HepG2 (cell line): ENCODE results near the gene TXNRD2. TPM values are rescaled to one million over a fixed set of nuclear protein-coding genes. Genes with fewer than 3 reads are reported as not detected.

Source experiments
- HOXA7 ChIP-seq: sonication (generic); formaldehyde crosslinking; IDR thresholded peaks from 2 replicates; pipeline ENCODE4 v1.8.1; 2022; ENCODE audit warnings: mild to moderate bottlenecking, missing genetic modification reagents, moderate library complexity
- JUN ChIP-seq: sonication (generic); formaldehyde crosslinking; IDR thresholded peaks from 2 replicates; pipeline ENCODE4 v1.4.0; 2020; ENCODE audit warnings: mild to moderate bottlenecking, missing genetic modification reagents
- MYNN ChIP-seq: sonication (generic); formaldehyde crosslinking; IDR thresholded peaks from 2 replicates; pipeline ENCODE4 v1.4.0; 2020; ENCODE audit warnings: mild to moderate bottlenecking, low read depth, missing genetic modification reagents
- NCOA5 ChIP-seq: sonication (generic); formaldehyde crosslinking; IDR thresholded peaks from 2 replicates; pipeline ENCODE4 v1.4.0; 2020; ENCODE audit warnings: missing genetic modification reagents
- NR2F6 ChIP-seq, 2 experiments: IDR thresholded peaks; 2 replicates each; pipeline ENCODE4 v1.6.1; 2016; ENCODE audit warnings: antibody characterized with exemption in 1 of 2, mild to moderate bottlenecking in 1 of 2
- PHF8 ChIP-seq: sonication (generic); formaldehyde crosslinking; IDR thresholded peaks from 2 replicates; pipeline ENCODE4 v1.5.0; 2020; ENCODE audit warnings: missing genetic modification reagents
- POGK ChIP-seq: sonication (generic); formaldehyde crosslinking; conservative IDR thresholded peaks from 2 replicates; pipeline ENCODE4 v1.8.0; 2022; ENCODE audit warnings: mild to moderate bottlenecking, moderate library complexity, missing genetic modification reagents
- PRDM10 ChIP-seq: sonication (generic); formaldehyde crosslinking; IDR thresholded peaks from 2 replicates; pipeline ENCODE4 v1.4.0; 2020; ENCODE audit warnings: low read depth, missing genetic modification reagents
- PRPF4 ChIP-seq: fragments of 200-400 bp; formaldehyde crosslinking; IDR thresholded peaks from 2 replicates; pipeline ENCODE4 v1.6.1; 2016; ENCODE audit warnings: low read length, low read depth; ENCODE audit not compliant: poor library complexity, severe bottlenecking
- RFXAP ChIP-seq: sonication (generic); formaldehyde crosslinking; IDR thresholded peaks from 2 replicates; pipeline ENCODE4 v1.4.0; 2020; ENCODE audit warnings: missing genetic modification reagents, borderline replicate concordance
- U2AF1 ChIP-seq: fragments of 200-400 bp; formaldehyde crosslinking; optimal IDR thresholded peaks from 2 replicates; pipeline ENCODE3; 2017; ENCODE audit warnings: mild to moderate bottlenecking, low read depth, low read length
- ZBTB34 ChIP-seq: sonication (generic); formaldehyde crosslinking; IDR thresholded peaks from 2 replicates; pipeline ENCODE4 v1.8.0; 2022; ENCODE audit warnings: mild to moderate bottlenecking, missing genetic modification reagents
- ZC3H13 ChIP-seq: sonication (generic); formaldehyde crosslinking; IDR thresholded peaks from 2 replicates; pipeline ENCODE4 v1.8.1; 2023; ENCODE audit warnings: mild to moderate bottlenecking, missing genetic modification reagents, moderate library complexity
- ZFP90 ChIP-seq: sonication (generic); formaldehyde crosslinking; IDR thresholded peaks from 2 replicates; pipeline ENCODE4 v1.8.0; 2022; ENCODE audit warnings: missing genetic modification reagents, mild to moderate bottlenecking, inconsistent platforms, borderline replicate concordance
- ZFX ChIP-seq: sonication (generic); formaldehyde crosslinking; IDR thresholded peaks from 2 replicates; pipeline ENCODE4 v1.4.0; 2020; ENCODE audit warnings: mild to moderate bottlenecking, low read depth, missing genetic modification reagents, moderate library complexity
- ZNF614 ChIP-seq: IDR thresholded peaks from 2 replicates; pipeline ENCODE4 v1.6.1; 2018; ENCODE audit warnings: missing biosample characterization, missing genetic modification reagents, inconsistent platforms, borderline replicate concordance
- ZNF709 ChIP-seq: sonication (generic); formaldehyde crosslinking; IDR thresholded peaks from 2 replicates; pipeline ENCODE4 v1.5.0; 2020; ENCODE audit warnings: mild to moderate bottlenecking, missing genetic modification reagents
- polyA plus RNA-seq, 8 experiments: library from polyadenylated mRNA; depleted of rRNA in 3 of 8; stranded (reverse) in 7 of 8; unstranded in 1 of 8; fragments of >200 nt; fragmentation: Illumina TruSeq in 4 of 8; extraction: Trizol in 4 of 8; gene quantifications; 2 replicates each; pipeline versions ENCODE4 v1.2.1 to v1.2.3, GENCODE V29; 2011 to 2016; ENCODE audit warnings: low read depth in 4 of 8, missing spikeins in 1 of 8, mixed read lengths in 1 of 8; ENCODE audit not compliant: insufficient read depth in 1 of 8
- total RNA-seq, 5 experiments: library from RNA; depleted of rRNA; stranded (reverse); fragments of >200 nt; fragmentation: Illumina TruSeq; extraction: Trizol; gene quantifications; 2 replicates each; pipeline ENCODE4 v1.2.3, GENCODE V29; 2016; ENCODE audit warnings: low read depth in 1 of 5
- TF ChIP-seq, protein P1 (sequence below), 2 experiments: IDR thresholded peaks; 2 replicates each; pipeline ENCODE4 v1.6.1; 2011 to 2012; ENCODE audit warnings: low read length in 2 of 2, borderline replicate concordance in 1 of 2, low read depth in 1 of 2, mild to moderate bottlenecking in 1 of 2, moderate library complexity in 1 of 2

Gene TXNRD2
- total and polyA plus RNA-seq, 2 of the 13 experiments (the other 11 are each of a cell fraction or from before 2014, with no cell fraction given): 17.5 to 18.6 TPM

GRCh38 chr22:19942157-19943081 is 801 bp upstream of the TXNRD2 start (continued):
- TF ChIP-seq PRPF4 (no peak), ZFX (CRISPR knock-in tag) (peak; percentile 59), ZNF614 (CRISPR knock-in tag) (no peak), RFXAP (no peak), ZC3H13 (CRISPR knock-in tag) (no peak), ZFP90 (CRISPR knock-in tag) (no peak), HOXA7 (CRISPR knock-in tag) (no peak), ZNF709 (CRISPR knock-in tag) (no peak), ZBTB34 (CRISPR knock-in tag) (no peak), JUN (CRISPR knock-in tag) (no peak), POGK (CRISPR knock-in tag) (no peak), PHF8 (CRISPR knock-in tag) (no peak), U2AF1 (peak; percentile 39), PRDM10 (no peak), NR2F6 (IDR thresholded peaks at IDR 0.05) (no peak), NR2F6 (CRISPR knock-in tag; IDR thresholded peaks at IDR 0.05) (no peak), MYNN (CRISPR knock-in tag) (no peak), NCOA5 (no peak)
- TF ChIP-seq, protein P1, sequence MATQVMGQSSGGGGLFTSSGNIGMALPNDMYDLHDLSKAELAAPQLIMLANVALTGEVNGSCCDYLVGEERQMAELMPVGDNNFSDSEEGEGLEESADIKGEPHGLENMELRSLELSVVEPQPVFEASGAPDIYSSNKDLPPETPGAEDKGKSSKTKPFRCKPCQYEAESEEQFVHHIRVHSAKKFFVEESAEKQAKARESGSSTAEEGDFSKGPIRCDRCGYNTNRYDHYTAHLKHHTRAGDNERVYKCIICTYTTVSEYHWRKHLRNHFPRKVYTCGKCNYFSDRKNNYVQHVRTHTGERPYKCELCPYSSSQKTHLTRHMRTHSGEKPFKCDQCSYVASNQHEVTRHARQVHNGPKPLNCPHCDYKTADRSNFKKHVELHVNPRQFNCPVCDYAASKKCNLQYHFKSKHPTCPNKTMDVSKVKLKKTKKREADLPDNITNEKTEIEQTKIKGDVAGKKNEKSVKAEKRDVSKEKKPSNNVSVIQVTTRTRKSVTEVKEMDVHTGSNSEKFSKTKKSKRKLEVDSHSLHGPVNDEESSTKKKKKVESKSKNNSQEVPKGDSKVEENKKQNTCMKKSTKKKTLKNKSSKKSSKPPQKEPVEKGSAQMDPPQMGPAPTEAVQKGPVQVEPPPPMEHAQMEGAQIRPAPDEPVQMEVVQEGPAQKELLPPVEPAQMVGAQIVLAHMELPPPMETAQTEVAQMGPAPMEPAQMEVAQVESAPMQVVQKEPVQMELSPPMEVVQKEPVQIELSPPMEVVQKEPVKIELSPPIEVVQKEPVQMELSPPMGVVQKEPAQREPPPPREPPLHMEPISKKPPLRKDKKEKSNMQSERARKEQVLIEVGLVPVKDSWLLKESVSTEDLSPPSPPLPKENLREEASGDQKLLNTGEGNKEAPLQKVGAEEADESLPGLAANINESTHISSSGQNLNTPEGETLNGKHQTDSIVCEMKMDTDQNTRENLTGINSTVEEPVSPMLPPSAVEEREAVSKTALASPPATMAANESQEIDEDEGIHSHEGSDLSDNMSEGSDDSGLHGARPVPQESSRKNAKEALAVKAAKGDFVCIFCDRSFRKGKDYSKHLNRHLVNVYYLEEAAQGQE (IDR thresholded peaks at IDR 0.05; ENCODE audit: borderline replicate concordance in 1 of 2, low read depth in 1 of 2, low read length in 2 of 2): no peak
